Head of caudate nucleus (tissue), 42 donors: Measurements from ENCODE around the gene GABRR3.
A peak's percentile ranks its signal among the peaks of the same experiment; 100 is the strongest.
"Not testable (repeated sequence)": the region's sequence is repeated elsewhere in the genome, so short reads cannot be mapped to it uniquely, and the experiment has no call there.

ENCODE experiments used
- DNase-seq, 42 donors: peaks; one replicate each; pipeline versions ENCODE4 v3.0.0 to v3.0.0-alpha.2; 2020 to 2021; ENCODE audit warnings: mixed read lengths in 7 of 42
- intact Hi-C: fragments of 100-400 bp; cut with DNase I; formaldehyde crosslinking; loops from one replicate; pipeline ENCODE4 v1.15.0; 2022

The GABRR3 gene

DNA sequence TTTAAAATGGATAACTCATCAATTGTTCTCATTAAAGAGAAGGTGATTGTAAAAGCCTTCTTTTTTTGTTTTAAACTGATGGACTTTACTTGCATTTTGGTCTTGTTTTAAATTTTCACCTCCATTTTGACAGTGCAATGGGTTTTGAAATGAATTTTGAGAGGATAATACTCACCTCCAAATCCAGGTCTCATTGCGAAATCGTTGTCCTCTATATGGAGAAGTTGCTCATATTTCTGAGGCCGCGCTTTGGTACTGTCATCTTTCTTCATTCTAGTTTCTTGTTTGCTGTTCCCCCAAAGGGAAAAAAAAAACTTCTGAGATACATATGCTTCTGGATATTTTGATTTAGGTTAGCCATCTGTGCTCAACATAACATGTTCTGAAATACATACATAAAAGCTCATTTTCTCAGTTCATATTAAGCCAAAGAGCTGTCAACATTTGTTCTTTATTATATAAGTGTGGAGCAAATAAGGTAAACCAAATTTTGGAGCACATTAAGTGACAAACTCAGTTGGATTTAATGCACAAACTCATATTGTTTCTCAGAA, 9.6 kb downstream of the GABRR3 start:
- intact Hi-C loops: no loop called here
- DNase-seq: no peak

DNA sequence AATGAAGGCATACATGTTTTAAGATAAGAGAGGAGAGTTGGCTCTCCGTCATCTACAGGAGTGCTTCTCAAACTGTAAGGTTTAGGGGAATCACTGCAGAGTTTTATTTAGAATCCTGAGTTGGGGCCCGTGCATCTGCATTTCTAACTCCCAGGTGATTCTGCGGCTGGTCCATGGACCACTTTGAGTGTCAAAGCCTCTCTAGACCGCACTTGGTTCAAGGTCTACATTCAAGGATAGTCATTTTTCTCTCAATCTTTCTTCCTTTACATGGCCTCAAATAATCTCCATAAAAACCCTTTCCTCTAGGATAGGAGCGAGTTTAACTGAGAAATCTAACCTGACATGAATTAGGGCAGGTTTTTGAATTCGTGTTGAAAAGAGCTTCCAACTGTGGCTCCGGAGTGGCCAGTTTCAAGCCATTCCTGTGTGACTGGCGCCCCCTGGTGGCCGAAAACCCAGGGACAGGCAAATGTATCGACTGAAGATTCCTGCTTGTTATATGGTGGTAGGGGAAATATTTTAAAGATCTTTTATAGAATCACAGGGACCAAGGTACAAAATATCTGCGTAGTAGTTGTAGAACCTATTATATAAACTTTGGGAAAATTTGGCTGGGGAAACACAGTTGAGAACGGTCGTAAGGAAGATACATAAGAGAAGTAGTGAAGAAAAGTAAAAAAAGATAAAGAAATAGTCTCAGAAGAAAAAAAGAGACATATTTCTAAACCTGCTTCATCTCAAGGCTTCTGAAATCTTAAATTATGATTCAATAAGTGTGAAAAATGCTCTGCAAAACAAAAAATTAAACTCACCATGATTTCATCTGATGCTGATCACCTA, 11.9 kb downstream of the GABRR3 start:
- peak; percentile 81 to 100 (median 96) for DNase-seq
- intact Hi-C loops: loop anchor here (5.0 kb wide), 1 partner anchor 231 kb away; no protein-coding TSS in a partner anchor

DNA sequence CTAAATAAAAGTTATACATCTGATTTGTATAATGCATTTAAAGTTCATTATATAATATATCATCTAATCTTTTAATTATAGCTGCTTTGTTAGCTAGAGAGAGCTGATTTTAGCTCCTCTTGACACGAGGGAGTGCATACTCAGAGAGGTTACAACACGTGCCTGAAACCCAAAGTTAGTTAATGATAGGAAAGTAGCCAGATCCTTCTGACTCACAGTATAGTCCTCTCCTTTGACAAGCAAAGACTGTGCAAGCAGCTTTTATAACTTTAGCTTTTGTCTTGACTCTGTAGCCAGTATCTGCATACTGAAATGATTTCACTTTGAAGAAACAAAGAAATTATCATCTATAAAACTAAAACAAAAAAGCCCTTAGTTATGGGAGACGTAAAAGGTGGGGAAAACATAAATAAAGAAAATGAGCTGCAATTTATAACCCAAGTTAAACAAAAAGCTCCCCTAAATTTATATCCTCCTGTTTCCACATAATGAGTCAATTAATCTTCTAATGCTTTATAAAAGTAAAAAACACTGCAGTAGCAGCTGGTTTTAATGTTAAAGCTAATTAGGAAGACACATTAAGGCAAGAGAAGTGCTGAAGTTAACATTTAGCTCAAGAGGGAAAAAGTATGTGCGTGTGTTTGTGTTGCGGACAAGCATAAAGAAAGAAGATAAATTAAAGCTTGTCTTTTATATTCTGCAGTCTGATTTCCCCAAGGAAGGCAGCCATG, 13.1 kb downstream of the GABRR3 start:
- DNase-seq: no peak
- intact Hi-C loops: loop anchor here (5.0 kb wide), 1 partner anchor 230 kb away; no protein-coding TSS in a partner anchor

DNA sequence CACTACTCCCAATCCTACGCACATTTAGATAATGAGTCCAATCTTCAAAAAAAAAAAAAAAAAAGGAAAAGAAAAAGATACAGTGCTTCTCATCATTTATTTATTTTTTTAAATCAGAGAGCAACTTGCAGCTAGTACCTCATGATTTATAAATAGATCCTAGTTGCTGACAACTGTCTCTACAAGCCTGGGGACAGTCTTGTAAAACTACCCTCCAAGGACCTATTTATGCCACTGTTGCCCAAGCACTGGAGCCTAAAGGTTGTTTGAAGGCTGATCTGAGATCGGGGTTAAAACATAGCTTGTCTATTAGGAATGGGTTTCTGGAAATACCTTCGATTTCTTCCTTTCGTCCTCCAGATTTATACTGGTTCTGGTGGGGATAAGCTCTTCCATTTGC, 14.7 kb downstream of the GABRR3 start:
- no peak for DNase-seq
- intact Hi-C loops: loop anchor here (5.0 kb wide), 1 partner anchor 228 kb away; no protein-coding TSS in a partner anchor

DNA sequence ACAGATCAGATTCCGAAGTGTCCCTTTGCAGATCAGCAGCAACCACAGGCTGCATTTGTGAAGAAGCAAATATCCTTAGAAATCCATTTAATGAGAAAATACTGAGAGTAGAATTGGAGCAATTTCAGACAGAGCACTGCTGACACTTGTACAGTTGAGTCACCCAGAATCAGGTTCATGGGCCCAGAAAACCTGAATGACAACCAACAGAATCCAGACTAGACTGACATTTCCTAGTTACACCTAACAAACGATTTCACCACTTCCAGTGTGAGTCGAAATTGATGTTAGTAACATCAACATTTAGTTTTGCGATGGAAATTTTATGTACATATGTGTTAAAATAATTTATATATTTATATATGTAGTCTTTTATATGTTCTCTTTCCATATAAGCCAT, 16.8 kb downstream of the GABRR3 start:
- no peak for DNase-seq

DNA sequence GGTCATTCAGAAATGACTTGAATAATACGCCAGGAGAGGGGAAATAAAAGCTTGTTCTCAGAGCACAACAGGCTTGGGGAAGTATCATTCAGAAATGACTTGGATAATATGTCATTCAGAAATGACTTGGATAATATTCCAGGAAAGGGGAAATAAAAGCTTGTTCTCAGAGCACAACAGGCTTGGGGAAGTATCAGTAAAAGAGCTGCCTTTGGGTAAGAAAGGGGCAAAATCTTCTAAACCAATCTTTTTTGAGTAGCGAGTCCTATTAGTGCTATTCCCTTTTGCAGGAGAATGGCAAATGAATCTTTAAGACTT, 20.9 kb downstream of the GABRR3 start:
- no peak for DNase-seq
- intact Hi-C loops: no loop called here

More for the DNA sequence above, 16.8 kb downstream of the GABRR3 start:
- intact Hi-C loops: no loop called here

DNA sequence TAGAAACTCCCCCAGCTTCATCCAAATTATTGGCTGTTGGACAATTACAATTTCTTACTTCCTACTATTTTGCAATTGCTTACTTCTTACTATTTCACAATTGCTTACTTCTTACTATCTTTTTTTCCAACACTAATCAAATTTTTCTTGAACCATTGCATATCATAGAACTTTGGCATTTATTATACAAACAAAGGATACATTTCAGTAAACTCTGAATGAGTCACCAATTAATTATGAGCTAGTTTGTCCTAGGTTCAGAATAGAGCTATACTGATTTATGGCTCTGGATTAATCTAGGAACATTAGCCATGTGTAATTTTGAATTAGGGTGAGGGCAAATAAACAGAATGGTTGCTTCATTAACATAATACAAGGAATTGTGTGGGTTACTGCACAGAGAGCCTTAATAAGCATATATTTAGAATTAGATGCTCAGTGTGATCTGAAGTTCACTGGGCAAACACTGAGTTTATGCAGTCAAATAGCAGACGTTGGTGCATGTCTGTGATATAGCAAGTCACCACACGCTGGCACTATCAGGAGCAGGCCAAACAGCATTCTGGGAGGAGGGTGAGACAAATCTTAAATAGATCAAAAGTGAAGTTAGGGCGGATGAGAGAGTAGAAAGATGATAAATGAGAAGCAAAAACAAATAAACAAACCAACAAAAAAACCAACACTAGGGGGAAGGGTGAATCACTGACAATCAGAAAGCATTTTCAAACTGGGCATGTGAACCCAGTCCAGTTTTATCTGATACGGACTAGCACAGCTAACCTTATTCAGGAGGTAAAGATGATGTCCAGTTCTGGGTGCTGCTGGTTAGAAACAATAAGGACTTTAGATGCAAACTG, 21.5 kb downstream of the GABRR3 start:
- intact Hi-C loops: no loop called here
- no peak for DNase-seq

DNA sequence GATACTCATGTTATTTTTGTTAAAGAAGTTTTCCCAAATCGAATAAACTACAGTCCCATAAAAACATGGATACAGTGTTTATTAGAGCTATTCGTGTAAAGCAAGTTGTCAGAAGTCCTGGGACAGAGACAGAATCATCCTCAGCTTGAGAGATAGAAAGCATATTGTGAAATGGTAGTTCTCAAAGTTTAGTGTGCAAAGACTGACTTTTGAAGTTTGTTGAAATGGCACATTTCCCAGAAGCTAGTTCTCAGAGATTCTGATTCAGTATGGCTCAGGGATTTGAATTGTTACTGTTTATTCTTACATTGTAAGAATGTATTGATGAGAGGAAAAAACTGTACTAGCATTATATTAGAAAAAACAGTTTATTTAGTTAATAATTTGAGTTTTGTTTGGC, 22.1 kb downstream of the GABRR3 start:
- intact Hi-C loops: no loop called here
- DNase-seq: no peak

DNA sequence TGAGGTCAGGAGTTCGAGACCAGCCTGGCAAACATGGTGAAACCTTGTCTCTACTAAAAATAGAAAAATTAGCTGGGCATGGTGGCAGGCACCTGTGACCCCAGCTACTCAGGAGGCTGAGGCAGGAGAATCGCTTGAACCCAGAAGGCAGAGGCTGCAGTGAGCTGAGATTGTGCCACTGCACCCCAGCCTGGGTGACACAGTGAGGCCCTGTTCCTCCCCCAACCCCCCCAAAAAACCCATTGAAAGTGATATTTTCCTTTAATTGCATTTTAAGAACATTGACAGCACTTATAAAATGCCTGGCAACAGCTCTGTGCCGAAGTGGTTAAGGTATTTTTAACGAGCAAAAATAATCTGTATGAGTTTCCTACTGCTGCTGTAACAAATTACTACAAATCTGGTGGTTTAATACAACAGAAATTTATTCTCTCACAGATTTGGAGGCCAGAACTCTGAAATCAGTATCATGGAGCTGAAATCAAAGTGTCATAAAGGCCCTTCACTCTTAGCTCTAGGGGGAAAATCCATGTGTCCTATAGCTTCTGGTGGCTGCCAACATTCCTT, 24.1 kb downstream of the GABRR3 start:
- DNase-seq, intact Hi-C loops: not testable (repeated sequence)

DNA sequence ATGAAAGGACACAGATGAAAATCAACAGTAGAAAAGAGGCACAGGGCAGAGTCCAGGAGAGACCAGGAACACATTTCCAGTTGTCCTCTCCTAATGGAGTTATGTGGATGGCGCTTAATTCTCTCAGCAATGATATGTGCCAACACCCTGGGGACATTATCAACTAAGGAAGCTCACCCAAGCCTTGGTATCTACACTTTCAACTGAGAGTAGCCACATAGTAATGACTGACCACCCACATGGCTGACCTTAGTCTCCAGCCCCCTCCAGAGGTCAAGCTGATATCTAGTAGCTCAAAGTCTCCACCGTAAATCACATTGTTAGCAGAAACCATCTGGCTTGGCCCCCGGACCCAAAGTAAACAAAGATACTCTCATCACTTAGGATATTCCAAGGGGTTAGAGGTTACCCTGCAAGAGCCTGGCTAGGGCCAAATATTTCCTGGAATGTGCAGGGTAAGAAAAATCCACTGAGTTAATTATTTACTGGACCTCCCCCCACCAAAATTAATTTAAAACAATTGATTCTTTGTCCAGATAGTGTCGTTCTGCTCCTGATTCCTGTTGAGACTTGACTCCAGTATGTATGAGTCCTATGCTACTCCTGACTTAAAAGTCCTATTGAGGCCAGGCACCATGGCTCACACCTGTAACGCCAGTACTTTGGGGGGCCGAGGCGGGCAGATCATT, 24.8 kb downstream of the GABRR3 start:
- intact Hi-C loops: no loop called here
- no peak for DNase-seq

DNA sequence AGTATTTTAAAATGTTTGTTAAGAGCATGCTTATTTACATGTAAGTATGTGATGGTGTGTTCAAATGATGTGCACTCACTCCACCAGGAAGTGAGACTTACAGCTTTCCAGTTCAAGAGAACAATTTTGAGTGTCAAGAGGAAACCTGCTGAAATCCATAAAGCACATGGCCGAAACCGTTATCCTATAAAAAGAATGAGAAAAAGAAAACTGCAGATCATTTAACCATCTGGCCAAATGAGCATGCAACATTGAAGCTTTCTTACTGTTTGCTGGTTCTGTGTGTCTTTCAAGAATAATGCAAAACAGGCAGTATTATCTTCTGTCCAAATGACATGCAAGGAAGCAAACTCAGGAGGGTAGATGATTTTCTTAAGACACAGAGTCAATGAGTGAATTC, 26.3 kb downstream of the GABRR3 start:
- DNase-seq: no peak
- intact Hi-C loops: no loop called here

DNA sequence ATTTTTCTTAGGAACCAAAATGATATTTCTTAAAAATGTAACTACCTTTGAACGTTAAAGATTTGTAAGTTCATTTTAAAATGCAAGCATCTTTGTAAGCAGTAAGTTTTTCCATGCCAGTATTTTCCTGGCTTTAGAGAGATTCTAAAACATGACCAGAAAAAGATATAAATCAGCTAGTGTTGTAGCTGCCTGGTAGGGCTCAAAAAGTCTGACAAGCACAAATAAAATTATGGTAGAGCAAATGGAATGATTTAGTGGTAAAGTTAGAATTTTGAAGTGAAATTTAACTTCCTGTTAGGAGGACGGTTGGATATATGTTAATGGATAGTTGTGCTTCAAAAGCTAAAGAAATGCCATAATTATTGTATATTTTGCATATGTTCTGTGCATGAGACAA, 29.7 kb downstream of the GABRR3 start:
- intact Hi-C loops: no loop called here
- no peak for DNase-seq

DNA sequence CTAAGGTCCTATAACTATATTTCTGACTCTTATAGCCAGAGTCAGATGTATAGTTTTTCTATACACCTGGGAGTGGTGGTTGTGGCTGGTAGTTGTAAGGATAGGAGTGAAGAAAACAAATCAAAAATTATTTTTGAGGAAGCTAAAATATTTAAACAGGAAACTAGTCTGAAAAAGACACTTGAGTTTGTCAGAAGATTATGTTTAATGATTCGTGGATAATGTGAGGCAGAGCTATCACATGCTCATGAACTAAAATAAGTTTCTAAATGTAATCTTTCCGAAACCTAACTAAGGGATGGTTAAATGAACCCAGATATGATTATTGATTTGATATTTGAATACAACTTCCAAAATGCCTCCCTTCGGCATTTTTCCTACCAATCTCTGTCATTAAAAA, 30.4 kb downstream of the GABRR3 start:
- no peak for DNase-seq
- intact Hi-C loops: no loop called here

DNA sequence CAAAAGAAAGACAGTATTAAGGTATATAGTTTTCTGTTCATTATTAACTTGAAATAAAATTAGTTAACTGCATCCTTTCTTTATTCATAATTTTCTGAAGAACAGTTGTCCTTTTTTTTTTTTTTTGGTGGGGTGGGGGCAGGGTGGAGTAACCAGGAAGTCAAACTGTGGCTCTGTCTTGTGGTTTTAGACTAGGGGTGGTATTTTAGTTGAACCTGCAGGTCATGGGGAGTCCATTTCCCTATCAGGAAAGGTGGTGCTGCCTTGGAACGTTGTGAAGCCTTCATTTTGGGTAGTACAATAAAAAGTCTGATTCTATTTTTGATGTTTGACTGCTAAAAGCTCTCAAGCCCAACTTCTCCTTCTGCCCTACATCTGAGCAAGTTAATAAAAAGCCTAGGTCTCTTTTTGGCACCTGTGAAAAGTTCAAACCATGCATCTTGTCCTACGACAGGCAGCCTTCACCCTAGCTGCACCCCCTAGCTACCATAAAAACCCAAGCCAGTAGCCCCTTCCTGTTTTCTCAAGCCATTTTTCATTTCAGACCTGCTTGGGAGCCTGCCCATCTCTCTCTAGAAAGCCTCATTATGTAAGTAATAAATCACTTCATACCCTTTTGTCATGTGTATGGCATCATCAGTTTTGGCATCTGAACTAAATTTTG, 31.7 kb downstream of the GABRR3 start:
- no peak for DNase-seq
- intact Hi-C loops: no loop called here

DNA sequence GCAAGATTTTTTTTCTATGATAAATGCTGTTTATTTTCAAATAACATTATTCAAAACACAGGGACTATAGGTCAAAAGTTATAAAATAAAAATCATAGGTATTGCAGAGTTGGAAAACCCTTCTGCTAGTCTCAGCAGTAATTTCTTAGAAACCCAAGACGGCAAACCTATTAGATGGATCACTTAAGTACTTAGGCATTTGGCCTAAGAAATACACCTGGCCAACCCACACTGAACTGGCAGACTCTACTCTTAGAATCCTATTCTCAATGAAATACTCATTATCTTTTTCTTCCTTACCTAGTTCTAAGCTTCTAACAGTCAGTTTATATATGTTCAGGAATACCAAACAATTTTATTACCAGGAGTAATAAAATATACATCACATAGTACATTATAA, 32.4 kb downstream of the GABRR3 start:
- no peak for DNase-seq
- intact Hi-C loops: no loop called here

DNA sequence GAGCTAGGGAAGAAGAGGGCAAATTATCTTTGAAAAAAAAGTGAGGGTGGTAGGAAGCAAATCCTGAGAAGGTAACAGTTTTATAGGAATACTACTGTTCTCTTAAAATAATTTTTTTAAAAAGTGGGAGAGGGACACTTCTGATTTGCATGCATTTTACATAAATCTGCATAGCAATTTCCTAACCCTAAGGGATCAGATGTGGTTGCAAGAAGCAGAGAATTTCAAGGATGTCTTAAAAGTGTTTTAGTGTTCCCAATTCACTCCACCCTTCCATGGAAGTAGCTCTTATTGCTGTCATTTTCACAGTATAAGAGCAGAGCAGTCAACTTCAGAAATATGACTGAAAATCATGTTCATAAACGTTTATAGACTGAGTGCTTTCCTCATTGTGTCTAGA, 35.1 kb downstream of the GABRR3 start:
- intact Hi-C loops: no loop called here
- DNase-seq: no peak

DNA sequence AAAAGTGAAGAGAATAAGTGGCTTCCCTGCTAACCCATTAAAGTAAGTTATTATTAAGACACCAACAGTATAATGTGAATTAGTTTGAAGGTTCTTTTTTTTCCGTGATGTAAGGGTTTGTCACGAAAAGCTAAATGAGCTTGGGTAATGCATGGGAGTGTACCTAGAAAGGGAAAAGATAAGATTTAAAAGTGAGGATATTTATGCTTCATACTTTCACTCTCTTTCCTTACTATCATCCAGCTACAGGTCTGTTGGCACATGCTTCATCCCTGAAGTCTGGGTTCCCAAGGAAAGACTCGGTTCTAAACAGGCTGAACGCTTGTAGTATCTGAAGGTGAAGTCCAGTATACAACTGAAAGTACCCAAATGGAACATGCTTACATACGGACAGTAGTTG, 36.0 kb downstream of the GABRR3 start:
- intact Hi-C loops: no loop called here

DNA sequence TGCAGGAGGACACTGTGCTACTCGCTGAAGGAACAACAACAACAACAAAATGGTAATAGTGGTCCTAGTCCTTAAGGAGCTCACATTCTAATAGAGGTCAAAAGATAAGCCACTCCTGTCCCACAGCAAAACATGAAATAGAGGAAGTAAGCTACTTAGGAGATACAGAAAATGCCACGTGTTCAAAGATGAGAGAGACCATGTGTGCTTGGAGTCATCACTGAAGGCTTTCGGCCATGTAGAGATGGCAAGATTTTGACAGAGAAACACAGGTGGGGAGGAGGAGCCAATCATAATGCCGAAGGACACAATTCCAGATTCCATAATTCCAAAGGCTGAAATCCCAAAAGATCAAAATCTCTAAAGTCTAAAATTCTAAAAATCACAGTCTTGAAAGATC, 38.1 kb downstream of the GABRR3 start:
- no peak for DNase-seq
- intact Hi-C loops: no loop called here

More for the DNA sequence above, 36.0 kb downstream of the GABRR3 start:
- DNase-seq: no peak
